Measurements from ENCODE around the gene FKBP7.

The FKBP7 gene

GRCh38 chr2:178478439-178479274, at the start of gene FKBP7:
FKBP7 (minus strand) TSS chr2:178478600; CDS start chr2:178478499, 101 bp downstream.
- TF ChIP-seq CTCF (IDR thresholded peaks at IDR 0.05): peak; percentile 66

GRCh38 chr2:178527592-178527991, 49.2 kb upstream of the FKBP7 start:
- no peak for TF ChIP-seq CTCF (IDR thresholded peaks at IDR 0.05)

- no peak for TF ChIP-seq CTCF (IDR thresholded peaks at IDR 0.05)
Measured at GRCh38 chr2:178526256-178526655, 47.9 kb upstream of the FKBP7 start.

- no peak for TF ChIP-seq CTCF (IDR thresholded peaks at IDR 0.05)
Measured at GRCh38 chr2:178523596-178524134, 45.3 kb upstream of the FKBP7 start.

- TF ChIP-seq CTCF (IDR thresholded peaks at IDR 0.05): peak; percentile 64
Measured at GRCh38 chr2:178522950-178523595, 44.7 kb upstream of the FKBP7 start.

- TF ChIP-seq CTCF (IDR thresholded peaks at IDR 0.05): no peak
Measured at GRCh38 chr2:178521304-178522150, 43.1 kb upstream of the FKBP7 start.

- TF ChIP-seq CTCF (IDR thresholded peaks at IDR 0.05): no peak
Measured at GRCh38 chr2:178517496-178517895, 39.1 kb upstream of the FKBP7 start.

Measured in LNCAP (cell line).